Measurements from ENCODE around the gene LAMA2. TPM values are rescaled to one million over a fixed set of nuclear protein-coding genes. Genes with fewer than 3 reads are reported as not detected.

Gene LAMA2
- total and polyA plus RNA-seq, 2 donors (not counting 3 experiments of a cell fraction or from before 2014, with no cell fraction given): 0.51 to 0.75 TPM

GRCh38 chr6:129022011-129022553 is 139.1 kb downstream of the LAMA2 start:
- Histone ChIP-seq H3K4me2 (ENCODE audit: insufficient read depth, low read length) (no peak overlapping the region), H3K36me3 (ENCODE audit: control insufficient read depth in 2 of 2, extremely low read depth in 1 of 2, insufficient read depth in 2 of 2, low read length in 2 of 2) (no peaks in the 10 kb centered on the region), H3K9me3 (replicated peaks; ENCODE audit: control insufficient read depth, insufficient read depth, low read length) (no peaks in the 10 kb centered on the region), H3K27me3 (ENCODE audit: control insufficient read depth in 2 of 2, insufficient read depth in 2 of 2, low read length in 2 of 2) (peaks cover 0 to 4% of the 10 kb centered on the region in 2 experiments), H3K27ac (ENCODE audit: insufficient read depth, low read depth, low read length) (no peak overlapping the region), H3K4me3 (replicated peaks in 1 of 3; ENCODE audit: insufficient read depth in 1 of 3, low read depth in 1 of 3, low read length in 3 of 3) (no peak overlapping the region), H4K20me1 (replicated peaks; ENCODE audit: control insufficient read depth, extremely low read depth, insufficient read depth, low read length) (no peaks in the 10 kb centered on the region), H2AFZ (ENCODE audit: low read depth, low read length) (no peak overlapping the region), H3K4me1 (ENCODE audit: control insufficient read depth, extremely low read depth, insufficient read depth, low read length) (no peaks in the 10 kb centered on the region), H3K9ac (replicated peaks; ENCODE audit: extremely low read depth, insufficient read depth, low read length) (no peak overlapping the region), H3K9me1 (replicated peaks; ENCODE audit: control insufficient read depth, extremely low read depth, insufficient read depth, low read length) (no peaks in the 10 kb centered on the region), H3K79me2 (ENCODE audit: control insufficient read depth, insufficient read depth, low read length) (no peaks in the 10 kb centered on the region)
- no peak for DNase-seq (ENCODE audit: low read depth, low spot score)
- TF ChIP-seq GATA2 (IDR thresholded peaks at IDR 0.05; ENCODE audit: insufficient read depth, insufficient read length, low read depth, low read length) (no peak), FOS (IDR thresholded peaks at IDR 0.05; ENCODE audit: borderline replicate concordance, insufficient read depth, low read length) (no peak), EZH2 (IDR thresholded peaks at IDR 0.05; ENCODE audit: borderline replicate concordance, low read depth, low read length, severe bottlenecking) (no peak), JUN (IDR thresholded peaks at IDR 0.05; ENCODE audit: borderline replicate concordance, insufficient read depth, insufficient read length, low read depth) (no peak), MAX (IDR thresholded peaks at IDR 0.05; ENCODE audit: insufficient read depth, insufficient read length) (no peak), POLR2A (IDR thresholded peaks at IDR 0.05; ENCODE audit: low read depth, low read length) (no peak), MYC (IDR thresholded peaks at IDR 0.05; ENCODE audit: low read depth, low read length) (no peak)
- ChIA-PET POLR2A (no interaction called here), CTCF (interaction anchor here (1.5 kb wide), 1 partner anchor 10 kb away, joined by 5 read pairs; no protein-coding TSS in a partner anchor)
- intact Hi-C loops (cut with micrococcal nuclease): no loop called here
- dilution Hi-C loops (cut with MboI; ENCODE audit: extremely low pct_ligation_motif_present, low sequenced_read_pairs): no loop called here
- BruUV-seq (replicated peaks): no TSS peak
- no peak for FAIRE-seq

GRCh38 chr6:129026601-129027000 is 143.7 kb downstream of the LAMA2 start:
- ChIA-PET CTCF (no interaction called here), POLR2A (no interaction called here)
- no peaks in the 10 kb centered on the region for H3K79me2 ChIP-seq (ENCODE audit: control insufficient read depth, insufficient read depth, low read length)
- H3K4me2 ChIP-seq (ENCODE audit: insufficient read depth, low read length): no peak overlapping the region
- TF ChIP-seq EZH2 (IDR thresholded peaks at IDR 0.05; ENCODE audit: borderline replicate concordance, low read depth, low read length, severe bottlenecking) (no peak), FOS (IDR thresholded peaks at IDR 0.05; ENCODE audit: borderline replicate concordance, insufficient read depth, low read length) (no peak), JUN (IDR thresholded peaks at IDR 0.05; ENCODE audit: borderline replicate concordance, insufficient read depth, insufficient read length, low read depth) (no peak), MAX (IDR thresholded peaks at IDR 0.05; ENCODE audit: insufficient read depth, insufficient read length) (no peak)
- no peaks in the 10 kb centered on the region for H3K36me3 ChIP-seq (ENCODE audit: control insufficient read depth in 2 of 2, extremely low read depth in 1 of 2, insufficient read depth in 2 of 2, low read length in 2 of 2)
- BruUV-seq (replicated peaks): no TSS peak
- H3K4me3 ChIP-seq (replicated peaks in 1 of 3; ENCODE audit: insufficient read depth in 1 of 3, low read depth in 1 of 3, low read length in 3 of 3): no peak overlapping the region
- peaks cover 0 to 10% of the 10 kb centered on the region in 2 experiments for H3K27me3 ChIP-seq (ENCODE audit: control insufficient read depth in 2 of 2, insufficient read depth in 2 of 2, low read length in 2 of 2)
- no peak overlapping the region for H3K9ac ChIP-seq (replicated peaks; ENCODE audit: extremely low read depth, insufficient read depth, low read length)
- no peak overlapping the region for H3K27ac ChIP-seq (ENCODE audit: insufficient read depth, low read depth, low read length)
- no peaks in the 10 kb centered on the region for H3K9me3 ChIP-seq (replicated peaks; ENCODE audit: control insufficient read depth, insufficient read depth, low read length)
- dilution Hi-C loops (cut with MboI; ENCODE audit: extremely low pct_ligation_motif_present, low sequenced_read_pairs) (no loop called here), intact Hi-C loops (cut with micrococcal nuclease) (no loop called here)
- no peak overlapping the region for H2AFZ ChIP-seq (ENCODE audit: low read depth, low read length)
- DNase-seq (ENCODE audit: low read depth, low spot score) (no peak), FAIRE-seq (no peak)
- no peaks in the 10 kb centered on the region for H3K4me1 ChIP-seq (ENCODE audit: control insufficient read depth, extremely low read depth, insufficient read depth, low read length)
- no peaks in the 10 kb centered on the region for H4K20me1 ChIP-seq (replicated peaks; ENCODE audit: control insufficient read depth, extremely low read depth, insufficient read depth, low read length)
- no peaks in the 10 kb centered on the region for H3K9me1 ChIP-seq (replicated peaks; ENCODE audit: control insufficient read depth, extremely low read depth, insufficient read depth, low read length)

Measured in endothelial cell of umbilical vein (primary cell).